GM18907 (cell line): ENCODE measurements around the gene VKORC1L1.
"Not testable (repeated sequence)": the region's sequence is repeated elsewhere in the genome, so short reads cannot be mapped to it uniquely, and the experiment has no call there.

Experiments
- ATAC-seq: cut with Tn5 transposase; IDR thresholded peaks from one replicate; pipeline ENCODE4 v1.9.1; 2021; ENCODE audit warnings: mild to moderate bottlenecking, moderate library complexity; ENCODE audit not compliant: unreplicated experiment

Gene VKORC1L1

GRCh38 chr7:65927489-65928448 is 54.9 kb downstream of the VKORC1L1 start:
- no peak for ATAC-seq

- ATAC-seq: no peak
These were observed 58.8 kb downstream of the VKORC1L1 start for GRCh38 chr7:65931685-65932084.

GRCh38 chr7:65937296-65937695 is 64.4 kb downstream of the VKORC1L1 start:
- no peak for ATAC-seq

GRCh38 chr7:65938336-65938895 is 65.5 kb downstream of the VKORC1L1 start:
- no peak for ATAC-seq

- ATAC-seq: not testable (repeated sequence)
These were observed 72.9 kb downstream of the VKORC1L1 start for GRCh38 chr7:65945787-65946186.

GRCh38 chr7:65946904-65947303 is 74.0 kb downstream of the VKORC1L1 start:
- no peak for ATAC-seq

GRCh38 chr7:65951837-65952578 is 79.1 kb downstream of the VKORC1L1 start:
- no peak for ATAC-seq

GRCh38 chr7:65953001-65953720 is 80.3 kb downstream of the VKORC1L1 start:
- ATAC-seq: no peak

GRCh38 chr7:65953890-65954450 is 81.1 kb downstream of the VKORC1L1 start:
- ATAC-seq: no peak

GRCh38 chr7:65955718-65956117 is 82.8 kb downstream of the VKORC1L1 start:
- no peak for ATAC-seq

GRCh38 chr7:65960351-65961074 is 87.6 kb downstream of the VKORC1L1 start:
- ATAC-seq: no peak

GRCh38 chr7:65962033-65962432 is 89.2 kb downstream of the VKORC1L1 start:
- no peak for ATAC-seq

- ATAC-seq: not testable (repeated sequence)
These were observed 91.8 kb downstream of the VKORC1L1 start for GRCh38 chr7:65964671-65965070.

- ATAC-seq: no peak
These were observed 93.3 kb downstream of the VKORC1L1 start for GRCh38 chr7:65966146-65966545.

- no peak for ATAC-seq
These were observed 94.7 kb downstream of the VKORC1L1 start for GRCh38 chr7:65967361-65968155.

GRCh38 chr7:65968256-65969185 is 95.6 kb downstream of the VKORC1L1 start:
- no peak for ATAC-seq

- ATAC-seq: no peak
These were observed 98.1 kb downstream of the VKORC1L1 start for GRCh38 chr7:65971021-65971420.

GRCh38 chr7:65972976-65973375 is 100.1 kb downstream of the VKORC1L1 start:
- no peak for ATAC-seq
